RWPE2 (cell line): ENCODE results near the gene TTYH1.

Experiments
- ATAC-seq: fragments of 200-7000 bp; cut with Tn5 transposase; 3 replicates; pipeline ENCODE4 v1.9.1; 2021; ENCODE audit warnings: low read depth
- DNase-seq: peaks from one replicate; pipeline ENCODE4 v3.0.0-alpha.2; 2020; ENCODE audit warnings: low spot score
- H3K27ac ChIP-seq: fragments of 450-650 bp; 2 replicates; pipeline ENCODE4 v1.5.1; 2017; ENCODE audit warnings: mild to moderate bottlenecking; ENCODE audit not compliant: poor library complexity, severe bottlenecking
- H3K27me3 ChIP-seq: fragments of 250-450 bp; sonication (Bioruptor Pico); 2 replicates; pipeline ENCODE4 v1.5.1; 2021; ENCODE audit warnings: mild to moderate bottlenecking, moderate library complexity; ENCODE audit not compliant: insufficient read depth, poor library complexity, severe bottlenecking
- H3K36me3 ChIP-seq: fragments of 250-450 bp; sonication (Bioruptor Pico); 2 replicates; pipeline ENCODE4 v1.5.1; 2020; ENCODE audit warnings: low read depth, mild to moderate bottlenecking, moderate library complexity
- H3K4me1 ChIP-seq: fragments of 250-450 bp; sonication (Bioruptor Pico); 2 replicates; pipeline ENCODE4 v1.5.1; 2021; ENCODE audit warnings: mild to moderate bottlenecking, moderate library complexity; ENCODE audit not compliant: insufficient read depth, poor library complexity, severe bottlenecking
- H3K4me3 ChIP-seq: fragments of 250-450 bp; sonication (Bioruptor Pico); 2 replicates; pipeline ENCODE4 v1.5.1; 2021; ENCODE audit warnings: mild to moderate bottlenecking, moderate library complexity; ENCODE audit not compliant: severe bottlenecking
- H3K9me3 ChIP-seq: fragments of 250-450 bp; sonication (Bioruptor Pico); 2 replicates; pipeline ENCODE4 v1.5.1; 2021; ENCODE audit warnings: mild to moderate bottlenecking, moderate library complexity; ENCODE audit not compliant: severe bottlenecking
- CTCF ChIP-seq: fragments of 450-650 bp; IDR thresholded peaks from one replicate; pipeline ENCODE4 v1.5.1; 2017; ENCODE audit warnings: mild to moderate bottlenecking, moderate library complexity; ENCODE audit not compliant: poor library complexity, severe bottlenecking

TTYH1 gene

GRCh38 chr19:54477650-54478049, 62.4 kb downstream of the TTYH1 start:
- Histone ChIP-seq H3K4me3 (no peak overlapping the region), H3K4me1 (no peaks in the 10 kb centered on the region), H3K27me3 (no peaks in the 10 kb centered on the region), H3K27ac (no peak overlapping the region), H3K9me3 (no peaks in the 10 kb centered on the region), H3K36me3 (no peaks in the 10 kb centered on the region)
- DNase-seq, result no peak
- ATAC-seq, result peak; percentile 62; the same call in 2 of the 3 replicates
- no peak for TF ChIP-seq CTCF

- Histone ChIP-seq H3K27me3 (no peaks in the 10 kb centered on the region), H3K9me3 (no peaks in the 10 kb centered on the region), H3K4me1 (no peaks in the 10 kb centered on the region), H3K4me3 (no peak overlapping the region), H3K36me3 (no peaks in the 10 kb centered on the region), H3K27ac (no peak overlapping the region)
- ATAC-seq (no peak), DNase-seq (no peak)
- TF ChIP-seq CTCF, result peak; percentile 88
These were observed 63.5 kb downstream of the TTYH1 start for GRCh38 chr19:54478677-54479266.

- no peaks in the 10 kb centered on the region for H3K27me3 ChIP-seq
- no peak for TF ChIP-seq CTCF
- ATAC-seq, result no peak
These were observed 64.8 kb downstream of the TTYH1 start for GRCh38 chr19:54480051-54480450.

GRCh38 chr19:54481326-54481930, 66.2 kb downstream of the TTYH1 start:
- Histone ChIP-seq H3K27ac (no peak overlapping the region), H3K27me3 (no peaks in the 10 kb centered on the region), H3K4me3 (no peak overlapping the region), H3K4me1 (no peaks in the 10 kb centered on the region), H3K9me3 (no peaks in the 10 kb centered on the region), H3K36me3 (no peaks in the 10 kb centered on the region)
- peak; percentile 88 for TF ChIP-seq CTCF
- ATAC-seq (peak; percentile 38; the same call in 1 of the 3 replicates), DNase-seq (no peak)

More at GRCh38 chr19:54480051-54480450, 64.8 kb downstream of the TTYH1 start:
- no peaks in the 10 kb centered on the region for H3K4me1 ChIP-seq
- H3K36me3 ChIP-seq, result no peaks in the 10 kb centered on the region
- no peak for DNase-seq
- H3K4me3 ChIP-seq, result no peak overlapping the region
- H3K9me3 ChIP-seq, result no peaks in the 10 kb centered on the region
- H3K27ac ChIP-seq, result no peak overlapping the region

- no peaks in the 10 kb centered on the region for H3K36me3 ChIP-seq
- H3K27ac ChIP-seq, result no peak overlapping the region
- H3K4me3 ChIP-seq, result no peak overlapping the region
- H3K9me3 ChIP-seq, result no peaks in the 10 kb centered on the region
- TF ChIP-seq CTCF, result no peak
- DNase-seq (no peak), ATAC-seq (no peak)
- no peaks in the 10 kb centered on the region for H3K4me1 ChIP-seq
- no peaks in the 10 kb centered on the region for H3K27me3 ChIP-seq
These were observed 67.6 kb downstream of the TTYH1 start for GRCh38 chr19:54482889-54483288.
